GM12878 (cell line): ENCODE results near the gene DIP2A. TPM values are rescaled to one million over a fixed set of nuclear protein-coding genes. Genes with fewer than 3 reads are reported as not detected.

Source experiments
- ATAC-seq: fragments of 200-7000 bp; cut with Tn5 transposase; 3 replicates; pipeline ENCODE4 v1.9.1; 2020; ENCODE audit warnings: mild to moderate bottlenecking, moderate library complexity
- BruUV-seq: library from RNA; stranded (reverse); fragments of 400-500 nt; replicated peaks from 2 replicates; lab custom pipeline; 2021; lab: Mats Ljungman, UMichigan
- CTCF ChIA-PET: fragments of 300-600 bp; sonication (Branson Sonifier 250); formaldehyde crosslinking; extraction: SDS; loops from one replicate; lab custom pipeline; 2021; ENCODE audit warnings: inconsistent platforms; lab: Yijun Ruan, JAX
- POLR2A ChIA-PET: fragments of 350-600 bp; formaldehyde crosslinking; extraction: SDS; loops from one replicate; lab custom pipeline; 2021; ENCODE audit warnings: inconsistent platforms; lab: Charles Lee
- RAD21 ChIA-PET: fragments of 300-600 bp; sonication (Branson Sonifier 250); formaldehyde crosslinking; loops from one replicate; lab custom pipeline; 2023; ENCODE audit warnings: antibody characterized with exemption; ENCODE audit not compliant: unreplicated experiment; lab: Charles Lee
- SMC1A ChIA-PET: fragments of 300-600 bp; sonication (Branson Sonifier 250); formaldehyde crosslinking; loops from one replicate; lab custom pipeline; 2023; ENCODE audit not compliant: unreplicated experiment, uncharacterized antibody; lab: Charles Lee
- DNase-seq: peaks from one replicate; pipeline ENCODE4 v3.0.0-alpha.2; 2011; ENCODE audit warnings: low read depth, low spot score
- FAIRE-seq: peaks from 3 replicates; lab custom pipeline; 2011; peaks lifted over from hg19 to GRCh38; lab: Jason Lieb, UNC
- H2AFZ ChIP-seq: 2 replicates; pipeline ENCODE4 v1.6.0; 2011; ENCODE audit warnings: low read depth, low read length, control low read depth; ENCODE audit not compliant: control insufficient read depth
- H3K27ac ChIP-seq: 2 replicates; pipeline ENCODE4 v1.5.1; 2011; ENCODE audit warnings: control low read depth; ENCODE audit not compliant: control insufficient read depth, insufficient read depth
- H3K27me3 ChIP-seq, 2 experiments: replicated peaks in 1 of 2; 2 replicates each; pipeline versions ENCODE4 v1.6.0 to v1.6.1; 2011; ENCODE audit warnings: low read length in 1 of 2; ENCODE audit not compliant: control insufficient read depth in 2 of 2, insufficient read depth in 2 of 2
- H3K36me3 ChIP-seq, 2 experiments: 2 replicates each; pipeline ENCODE4 v1.5.1; 2011; ENCODE audit warnings: low read length in 1 of 2; ENCODE audit not compliant: control insufficient read depth in 2 of 2, insufficient read depth in 2 of 2
- H3K4me1 ChIP-seq: 2 replicates; pipeline ENCODE4 v1.6.1; 2011; ENCODE audit warnings: mild to moderate bottlenecking, low read length, moderate library complexity, mixed read lengths; ENCODE audit not compliant: control insufficient read depth, insufficient read depth
- H3K4me2 ChIP-seq: 2 replicates; pipeline ENCODE4 v1.6.0; 2011; ENCODE audit warnings: control low read depth; ENCODE audit not compliant: control insufficient read depth, insufficient read depth
- H3K4me3 ChIP-seq: fragments of 200-600 bp; sonication (generic); 2 replicates; pipeline ENCODE4 v1.5.1; 2016
- H3K79me2 ChIP-seq: 2 replicates; pipeline ENCODE4 v1.6.0; 2011; ENCODE audit warnings: low read length; ENCODE audit not compliant: control insufficient read depth, insufficient read depth
- H3K9ac ChIP-seq: 2 replicates; pipeline ENCODE4 v1.8.0; 2011; ENCODE audit warnings: low read length, control low read depth, mixed read lengths; ENCODE audit not compliant: control insufficient read depth, insufficient read depth
- H3K9me3 ChIP-seq: replicated peaks from 3 replicates; pipeline ENCODE4 v1.5.1; 2011; ENCODE audit warnings: mild to moderate bottlenecking, low read length; ENCODE audit not compliant: control insufficient read depth, insufficient read depth
- H4K20me1 ChIP-seq: 2 replicates; pipeline ENCODE4 v1.6.0; 2011; ENCODE audit not compliant: control insufficient read depth, insufficient read depth
- CBX5 ChIP-seq: sonication (generic); IDR thresholded peaks from 2 replicates; pipeline ENCODE4 v1.6.1; 2016; ENCODE audit warnings: low read depth, moderate library complexity, mild to moderate bottlenecking, inconsistent platforms
- EGR1 ChIP-seq, 2 experiments: IDR thresholded peaks; 1 replicate in 1 of 2; 2 replicates in 1 of 2; pipeline ENCODE4 v1.6.1; 2011 to 2012; ENCODE audit warnings: low read depth in 2 of 2, low read length in 2 of 2, borderline replicate concordance in 1 of 2, mild to moderate bottlenecking in 1 of 2, moderate library complexity in 1 of 2
- KAT2A ChIP-seq: conservative IDR thresholded peaks from 2 replicates; pipeline ENCODE4 v1.6.1; 2011; ENCODE audit warnings: low read depth, low read length; ENCODE audit not compliant: control insufficient read depth
- RAD21 ChIP-seq: IDR thresholded peaks from 2 replicates; pipeline ENCODE4 v1.6.1; 2011; ENCODE audit warnings: mild to moderate bottlenecking, low read depth, low read length, moderate library complexity; ENCODE audit not compliant: insufficient read depth
- RBBP5 ChIP-seq: fragments of 200-600 bp; sonication (generic); conservative IDR thresholded peaks from 2 replicates; pipeline ENCODE4 v1.6.1; 2016
- SMAD1 ChIP-seq: fragments of 450-650 bp; IDR thresholded peaks from 2 replicates; pipeline ENCODE4 v1.6.1; 2018; ENCODE audit warnings: mild to moderate bottlenecking, low read depth; ENCODE audit not compliant: partially characterized antibody
- SP1 ChIP-seq: IDR thresholded peaks from one replicate; pipeline ENCODE4 v1.6.1; 2011; ENCODE audit warnings: low read depth, low read length
- SUZ12 ChIP-seq: fragments of 200-600 bp; sonication (generic); IDR thresholded peaks from one replicate; pipeline ENCODE4 v1.6.1; 2018; ENCODE audit warnings: antibody characterized with exemption, mild to moderate bottlenecking; ENCODE audit not compliant: unreplicated experiment
- WGBS: methylation state at CpG from one replicate; pipeline ENCODE4 v1.1.6; 2016; ENCODE audit warnings: low lambda C conversion rate; ENCODE audit not compliant: insufficient replicate concordance, insufficient coverage; ENCODE audit errors: missing lambda C conversion rate; 5-methylcytosine and 5-hydroxymethylcytosine counted together
- in situ Hi-C: fragments of 300-500 bp; cut with MboI; formaldehyde crosslinking; loops from 9 replicates; pipeline ENCODE4 v1.14.3; 2018; ENCODE audit warnings: mixed read lengths
- intact Hi-C: fragments of 100-400 bp; cut with micrococcal nuclease; formaldehyde crosslinking; loops from one replicate; pipeline ENCODE4 v1.14.2; 2022; ENCODE audit not compliant: unreplicated experiment
- polyA plus RNA-seq, 11 experiments: library from polyadenylated mRNA; depleted of rRNA in 4 of 11; unstranded in 6 of 11; stranded (reverse) in 5 of 11; fragments of >200 nt; fragmentation: Nextera tagmentation in 4 of 11; fragmentation: Illumina TruSeq in 1 of 11; extraction: Ambion mirVana in 4 of 11; extraction: Trizol in 1 of 11; gene quantifications; 1 replicate in 1 of 11; 2 replicates in 10 of 11; pipeline versions ENCODE4 v1.2.1 to v1.2.3, GENCODE V29; 2011 to 2016; ENCODE audit warnings: inconsistent platforms in 2 of 11, missing spikeins in 2 of 11, low read depth in 1 of 11
- total RNA-seq, 4 experiments: library from RNA; depleted of rRNA in 3 of 4; stranded (reverse); fragments of >200 nt in 3 of 4; fragmentation: Illumina TruSeq in 1 of 4; extraction: Trizol in 1 of 4; gene quantifications; 2 replicates each; pipeline versions ENCODE4 v1.2.1 to v1.2.3, GENCODE V29; 2013 to 2021
- TF ChIP-seq, protein P1 (sequence below): fragments of 450-650 bp; IDR thresholded peaks from 2 replicates; pipeline ENCODE4 v1.6.1; 2017; ENCODE audit warnings: mild to moderate bottlenecking, low read depth, inconsistent platforms; ENCODE audit not compliant: poor library complexity, severe bottlenecking
- TF ChIP-seq, protein P2 (sequence below): fragments of 150-350 bp; IDR thresholded peaks from 2 replicates; pipeline ENCODE4 v1.6.1; 2014; ENCODE audit warnings: mild to moderate bottlenecking, low read depth, low read length
- TF ChIP-seq, protein P3 (sequence below): IDR thresholded peaks from 2 replicates; pipeline ENCODE4 v1.6.1; 2011; ENCODE audit warnings: low read depth, mild to moderate bottlenecking, low read length, moderate library complexity, borderline replicate concordance; ENCODE audit errors: extremely low read depth

The DIP2A gene
- total and polyA plus RNA-seq, 10 of the 15 experiments (the other 5 are each of a cell fraction or from before 2014, with no cell fraction given) = 1.7 to 25.5 (median 12.2) TPM

DNA sequence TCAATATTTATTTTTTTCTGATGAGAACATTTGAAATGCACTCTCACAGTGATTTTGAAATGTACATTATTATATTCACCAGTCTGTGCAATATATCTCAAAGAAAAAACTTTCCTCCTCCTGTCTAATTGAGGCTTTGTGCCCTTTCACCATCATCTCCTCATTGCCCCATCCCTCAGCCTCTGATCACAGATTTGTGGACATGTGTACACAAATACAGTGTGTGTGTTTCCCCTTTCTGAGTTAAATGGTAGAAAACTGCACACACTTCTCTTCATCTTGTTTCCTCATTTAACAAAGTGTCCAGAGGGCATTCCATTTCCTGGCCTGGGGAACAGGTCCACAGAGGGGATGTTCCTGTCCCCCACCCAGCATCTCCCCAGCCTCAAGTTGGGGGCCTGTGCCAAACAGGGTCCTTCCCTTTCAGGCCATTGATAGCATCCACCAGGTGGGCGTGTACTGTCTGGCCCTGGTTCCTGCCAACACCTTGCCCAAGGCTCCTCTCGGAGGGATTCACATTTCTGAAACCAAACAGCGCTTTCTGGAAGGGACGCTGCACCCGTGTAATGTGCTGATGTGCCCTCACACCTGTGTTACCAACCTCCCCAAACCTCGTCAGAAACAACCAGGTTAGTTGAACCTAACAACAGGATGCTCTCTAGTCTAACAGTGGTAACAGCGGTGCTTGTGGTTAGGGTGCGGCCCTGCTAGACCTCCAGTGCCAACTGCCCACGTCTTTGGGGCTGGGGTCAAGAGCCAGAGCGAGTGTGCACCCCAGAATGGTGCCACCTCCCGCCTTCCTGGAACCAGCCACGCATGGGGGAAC, 91.6 kb downstream of the DIP2A start:
- in situ Hi-C loops = no loop called here
- H3K27me3 ChIP-seq = no peaks in the 10 kb centered on the region
- H3K4me1 ChIP-seq = no peaks in the 10 kb centered on the region; the same call in 1 of the 2 replicates
- 36% methylated on average over 12 of the region's 12 CpGs for WGBS
- DNase-seq = no peak
- ChIA-PET SMC1A (interaction anchor here (0.9 kb wide), 1 partner anchor 50 kb away, joined by 5 read pairs; no protein-coding TSS in a partner anchor), POLR2A (no interaction called here), RAD21 (no interaction called here), CTCF (no interaction called here)
- no peak overlapping the region for H3K27ac ChIP-seq
- H3K9me3 ChIP-seq = no peaks in the 10 kb centered on the region
- no peak overlapping the region for H3K4me3 ChIP-seq
- ATAC-seq = no peak
- H3K9ac ChIP-seq = no peak overlapping the region
- H2AFZ ChIP-seq = no peak overlapping the region
- BruUV-seq = no TSS peak
- FAIRE-seq = no peak
- H4K20me1 ChIP-seq = no peaks in the 10 kb centered on the region
- H3K79me2 ChIP-seq = no peaks in the 10 kb centered on the region
- TF ChIP-seq, protein P1, sequence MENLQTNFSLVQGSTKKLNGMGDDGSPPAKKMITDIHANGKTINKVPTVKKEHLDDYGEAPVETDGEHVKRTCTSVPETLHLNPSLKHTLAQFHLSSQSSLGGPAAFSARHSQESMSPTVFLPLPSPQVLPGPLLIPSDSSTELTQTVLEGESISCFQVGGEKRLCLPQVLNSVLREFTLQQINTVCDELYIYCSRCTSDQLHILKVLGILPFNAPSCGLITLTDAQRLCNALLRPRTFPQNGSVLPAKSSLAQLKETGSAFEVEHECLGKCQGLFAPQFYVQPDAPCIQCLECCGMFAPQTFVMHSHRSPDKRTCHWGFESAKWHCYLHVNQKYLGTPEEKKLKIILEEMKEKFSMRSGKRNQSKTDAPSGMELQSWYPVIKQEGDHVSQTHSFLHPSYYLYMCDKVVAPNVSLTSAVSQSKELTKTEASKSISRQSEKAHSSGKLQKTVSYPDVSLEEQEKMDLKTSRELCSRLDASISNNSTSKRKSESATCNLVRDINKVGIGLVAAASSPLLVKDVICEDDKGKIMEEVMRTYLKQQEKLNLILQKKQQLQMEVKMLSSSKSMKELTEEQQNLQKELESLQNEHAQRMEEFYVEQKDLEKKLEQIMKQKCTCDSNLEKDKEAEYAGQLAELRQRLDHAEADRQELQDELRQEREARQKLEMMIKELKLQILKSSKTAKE = no peak
- TF ChIP-seq KAT2A = no peak
- TF ChIP-seq, protein P2, sequence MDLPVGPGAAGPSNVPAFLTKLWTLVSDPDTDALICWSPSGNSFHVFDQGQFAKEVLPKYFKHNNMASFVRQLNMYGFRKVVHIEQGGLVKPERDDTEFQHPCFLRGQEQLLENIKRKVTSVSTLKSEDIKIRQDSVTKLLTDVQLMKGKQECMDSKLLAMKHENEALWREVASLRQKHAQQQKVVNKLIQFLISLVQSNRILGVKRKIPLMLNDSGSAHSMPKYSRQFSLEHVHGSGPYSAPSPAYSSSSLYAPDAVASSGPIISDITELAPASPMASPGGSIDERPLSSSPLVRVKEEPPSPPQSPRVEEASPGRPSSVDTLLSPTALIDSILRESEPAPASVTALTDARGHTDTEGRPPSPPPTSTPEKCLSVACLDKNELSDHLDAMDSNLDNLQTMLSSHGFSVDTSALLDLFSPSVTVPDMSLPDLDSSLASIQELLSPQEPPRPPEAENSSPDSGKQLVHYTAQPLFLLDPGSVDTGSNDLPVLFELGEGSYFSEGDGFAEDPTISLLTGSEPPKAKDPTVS = no peak
- TF ChIP-seq, protein P3, sequence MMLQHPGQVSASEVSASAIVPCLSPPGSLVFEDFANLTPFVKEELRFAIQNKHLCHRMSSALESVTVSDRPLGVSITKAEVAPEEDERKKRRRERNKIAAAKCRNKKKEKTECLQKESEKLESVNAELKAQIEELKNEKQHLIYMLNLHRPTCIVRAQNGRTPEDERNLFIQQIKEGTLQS = no peak
- TF ChIP-seq RBBP5 = no peak
- no peak for TF ChIP-seq EGR1 (IDR thresholded peaks at IDR 0.05; ENCODE audit: borderline replicate concordance in 1 of 2, low read depth in 2 of 2, low read length in 2 of 2)
- TF ChIP-seq SUZ12 = no peak
- no peak for TF ChIP-seq CBX5
- no peak for TF ChIP-seq RAD21
- TF ChIP-seq SP1 = no peak
- no peak for TF ChIP-seq SMAD1
- H3K36me3 ChIP-seq = peaks cover 12 to 15% of the 10 kb centered on the region in 2 experiments; a peak in 3 of 4 replicates
- intact Hi-C loops = no loop called here
- H3K4me2 ChIP-seq = no peak overlapping the region
